HepG2 (cell line): Measurements from ENCODE around the gene MFSD8. TPM values are rescaled to one million over a fixed set of nuclear protein-coding genes. Genes with fewer than 3 reads are reported as not detected.

Source experiments
- ATF2 ChIP-seq: sonication (generic); formaldehyde crosslinking; IDR thresholded peaks from 2 replicates; pipeline ENCODE4 v1.4.0; 2020; ENCODE audit warnings: missing genetic modification reagents
- ERF ChIP-seq: IDR thresholded peaks from 2 replicates; pipeline ENCODE4 v1.6.1; 2018; ENCODE audit warnings: missing biosample characterization, missing genetic modification reagents
- FIP1L1 ChIP-seq: fragments of 200-400 bp; formaldehyde crosslinking; IDR thresholded peaks from 2 replicates; pipeline ENCODE4 v1.6.1; 2018; ENCODE audit warnings: low read depth, mild to moderate bottlenecking, low read length, moderate library complexity, borderline replicate concordance; ENCODE audit not compliant: insufficient read depth
- FOXK1 ChIP-seq: sonication (generic); formaldehyde crosslinking; IDR thresholded peaks from 2 replicates; pipeline ENCODE4 v1.4.0; 2020; ENCODE audit warnings: low read depth, missing genetic modification reagents, borderline replicate concordance
- HDAC2 ChIP-seq: sonication (generic); formaldehyde crosslinking; IDR thresholded peaks from 2 replicates; pipeline ENCODE4 v1.4.0; 2020; ENCODE audit warnings: missing genetic modification reagents
- MAF1 ChIP-seq: sonication (generic); formaldehyde crosslinking; IDR thresholded peaks from 2 replicates; pipeline ENCODE4 v1.5.0; 2020; ENCODE audit warnings: missing genetic modification reagents, borderline replicate concordance
- MZF1 ChIP-seq: sonication (generic); formaldehyde crosslinking; IDR thresholded peaks from 2 replicates; pipeline ENCODE4 v1.8.1; 2023; ENCODE audit warnings: mild to moderate bottlenecking, missing genetic modification reagents, borderline replicate concordance
- NONO ChIP-seq, 2 experiments: fragments of 450-650 bp in 1 of 2; sonication (generic) in 1 of 2; formaldehyde crosslinking in 1 of 2; IDR thresholded peaks in 1 of 2; conservative IDR thresholded peaks in 1 of 2; 2 replicates each; pipeline versions ENCODE4 v1.6.1 to v1.8.0; 2017 to 2022; ENCODE audit warnings: mild to moderate bottlenecking in 1 of 2, missing genetic modification reagents in 1 of 2, moderate library complexity in 1 of 2
- SMYD3 ChIP-seq: sonication (generic); formaldehyde crosslinking; IDR thresholded peaks from 2 replicates; pipeline ENCODE4 v1.8.1; 2023; ENCODE audit warnings: mild to moderate bottlenecking, missing genetic modification reagents
- TOPORS ChIP-seq: sonication (generic); formaldehyde crosslinking; IDR thresholded peaks from 2 replicates; pipeline ENCODE4 v1.8.0; 2023; ENCODE audit warnings: mild to moderate bottlenecking, missing genetic modification reagents
- U2AF2 ChIP-seq: fragments of 200-400 bp; formaldehyde crosslinking; IDR thresholded peaks from 2 replicates; pipeline ENCODE4 v1.6.1; 2017; ENCODE audit warnings: low read depth, mild to moderate bottlenecking, low read length
- ZBTB21 ChIP-seq: sonication (generic); formaldehyde crosslinking; IDR thresholded peaks from 2 replicates; pipeline ENCODE4 v1.4.0; 2020; ENCODE audit warnings: missing genetic modification reagents
- ZMYM2 ChIP-seq: sonication (generic); formaldehyde crosslinking; IDR thresholded peaks from 2 replicates; pipeline ENCODE4 v1.8.0; 2022; ENCODE audit warnings: mild to moderate bottlenecking, missing genetic modification reagents
- ZNF225 ChIP-seq: sonication (generic); formaldehyde crosslinking; IDR thresholded peaks from 2 replicates; pipeline ENCODE4 v1.4.0; 2020; ENCODE audit warnings: mild to moderate bottlenecking, missing genetic modification reagents
- ZNF256 ChIP-seq: sonication (generic); formaldehyde crosslinking; conservative IDR thresholded peaks from 2 replicates; pipeline ENCODE4 v1.4.0; 2020; ENCODE audit warnings: missing genetic modification reagents
- ZNF350 ChIP-seq: sonication (generic); formaldehyde crosslinking; IDR thresholded peaks from 2 replicates; pipeline ENCODE4 v1.4.0; 2020; ENCODE audit warnings: mild to moderate bottlenecking, low read depth, missing genetic modification reagents, borderline replicate concordance
- ZNF577 ChIP-seq: sonication (generic); formaldehyde crosslinking; IDR thresholded peaks from 2 replicates; pipeline ENCODE4 v1.4.0; 2020; ENCODE audit warnings: mild to moderate bottlenecking, low read depth, missing genetic modification reagents, borderline replicate concordance
- ZNF891 ChIP-seq: sonication (generic); formaldehyde crosslinking; IDR thresholded peaks from 2 replicates; pipeline ENCODE4 v1.5.0; 2020; ENCODE audit warnings: mild to moderate bottlenecking, missing genetic modification reagents
- polyA plus RNA-seq, 8 experiments: library from polyadenylated mRNA; depleted of rRNA in 3 of 8; stranded (reverse) in 7 of 8; unstranded in 1 of 8; fragments of >200 nt; fragmentation: Illumina TruSeq in 4 of 8; extraction: Trizol in 4 of 8; gene quantifications; 2 replicates each; pipeline versions ENCODE4 v1.2.1 to v1.2.3, GENCODE V29; 2011 to 2016; ENCODE audit warnings: low read depth in 4 of 8, missing spikeins in 1 of 8, mixed read lengths in 1 of 8; ENCODE audit not compliant: insufficient read depth in 1 of 8
- total RNA-seq, 5 experiments: library from RNA; depleted of rRNA; stranded (reverse); fragments of >200 nt; fragmentation: Illumina TruSeq; extraction: Trizol; gene quantifications; 2 replicates each; pipeline ENCODE4 v1.2.3, GENCODE V29; 2016; ENCODE audit warnings: low read depth in 1 of 5
- TF ChIP-seq, protein P1 (sequence below): sonication (generic); formaldehyde crosslinking; IDR thresholded peaks from 2 replicates; pipeline ENCODE4 v1.5.0; 2020; ENCODE audit warnings: missing genetic modification reagents
- TF ChIP-seq, protein P2 (sequence below): sonication (generic); formaldehyde crosslinking; IDR thresholded peaks from 2 replicates; pipeline ENCODE4 v1.5.0; 2020; ENCODE audit warnings: mild to moderate bottlenecking, missing genetic modification reagents, borderline replicate concordance

The MFSD8 gene
- total and polyA plus RNA-seq, 2 of the 13 experiments (the other 11 are each of a cell fraction or from before 2014, with no cell fraction given), result 24.8 to 25.5 TPM

DNA sequence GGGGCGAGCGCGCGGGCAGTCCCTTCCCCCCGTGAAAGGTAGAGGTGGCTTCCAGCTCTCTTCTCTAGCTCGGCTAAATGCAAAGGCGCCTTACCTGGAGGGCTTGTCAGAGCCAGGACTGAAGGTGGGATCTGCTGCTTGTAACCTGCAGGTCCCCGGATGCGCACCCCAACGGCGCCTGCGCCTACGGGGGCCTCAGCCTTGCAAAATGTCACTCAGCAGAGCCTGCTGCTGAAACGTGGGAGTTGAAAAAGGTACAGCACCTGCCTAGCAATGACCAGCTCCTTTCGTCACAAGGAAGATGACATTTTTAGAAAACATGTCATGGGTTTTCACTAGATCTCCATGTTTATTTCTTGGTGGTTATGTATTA, 816 bp upstream of the MFSD8 start (continued):
- TF ChIP-seq ZNF577 (CRISPR knock-in tag), result no peak
- no peak; the same call in 1 of the 2 replicates for TF ChIP-seq ZNF350 (CRISPR knock-in tag)
- TF ChIP-seq FIP1L1, result no peak
- TF ChIP-seq, protein P1, sequence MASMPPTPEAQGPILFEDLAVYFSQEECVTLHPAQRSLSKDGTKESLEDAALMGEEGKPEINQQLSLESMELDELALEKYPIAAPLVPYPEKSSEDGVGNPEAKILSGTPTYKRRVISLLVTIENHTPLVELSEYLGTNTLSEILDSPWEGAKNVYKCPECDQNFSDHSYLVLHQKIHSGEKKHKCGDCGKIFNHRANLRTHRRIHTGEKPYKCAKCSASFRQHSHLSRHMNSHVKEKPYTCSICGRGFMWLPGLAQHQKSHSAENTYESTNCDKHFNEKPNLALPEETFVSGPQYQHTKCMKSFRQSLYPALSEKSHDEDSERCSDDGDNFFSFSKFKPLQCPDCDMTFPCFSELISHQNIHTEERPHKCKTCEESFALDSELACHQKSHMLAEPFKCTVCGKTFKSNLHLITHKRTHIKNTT (CRISPR knock-in tag), result no peak
- TF ChIP-seq NONO (IDR thresholded peaks at IDR 0.05), result no peak
- no peak for TF ChIP-seq NONO (CRISPR knock-in tag; conservative IDR thresholded peaks at IDR 0.05)
- TF ChIP-seq MAF1 (CRISPR knock-in tag), result no peak
- TF ChIP-seq ERF (CRISPR knock-in tag), result no peak; the same call in 1 of the 2 replicates
- TF ChIP-seq ZNF891 (CRISPR knock-in tag), result no peak
- no peak for TF ChIP-seq ATF2
- no peak for TF ChIP-seq U2AF2
- no peak for TF ChIP-seq FOXK1
- peak; percentile 90 for TF ChIP-seq ZBTB21 (CRISPR knock-in tag)
- no peak for TF ChIP-seq MZF1 (CRISPR knock-in tag)
- TF ChIP-seq, protein P2, sequence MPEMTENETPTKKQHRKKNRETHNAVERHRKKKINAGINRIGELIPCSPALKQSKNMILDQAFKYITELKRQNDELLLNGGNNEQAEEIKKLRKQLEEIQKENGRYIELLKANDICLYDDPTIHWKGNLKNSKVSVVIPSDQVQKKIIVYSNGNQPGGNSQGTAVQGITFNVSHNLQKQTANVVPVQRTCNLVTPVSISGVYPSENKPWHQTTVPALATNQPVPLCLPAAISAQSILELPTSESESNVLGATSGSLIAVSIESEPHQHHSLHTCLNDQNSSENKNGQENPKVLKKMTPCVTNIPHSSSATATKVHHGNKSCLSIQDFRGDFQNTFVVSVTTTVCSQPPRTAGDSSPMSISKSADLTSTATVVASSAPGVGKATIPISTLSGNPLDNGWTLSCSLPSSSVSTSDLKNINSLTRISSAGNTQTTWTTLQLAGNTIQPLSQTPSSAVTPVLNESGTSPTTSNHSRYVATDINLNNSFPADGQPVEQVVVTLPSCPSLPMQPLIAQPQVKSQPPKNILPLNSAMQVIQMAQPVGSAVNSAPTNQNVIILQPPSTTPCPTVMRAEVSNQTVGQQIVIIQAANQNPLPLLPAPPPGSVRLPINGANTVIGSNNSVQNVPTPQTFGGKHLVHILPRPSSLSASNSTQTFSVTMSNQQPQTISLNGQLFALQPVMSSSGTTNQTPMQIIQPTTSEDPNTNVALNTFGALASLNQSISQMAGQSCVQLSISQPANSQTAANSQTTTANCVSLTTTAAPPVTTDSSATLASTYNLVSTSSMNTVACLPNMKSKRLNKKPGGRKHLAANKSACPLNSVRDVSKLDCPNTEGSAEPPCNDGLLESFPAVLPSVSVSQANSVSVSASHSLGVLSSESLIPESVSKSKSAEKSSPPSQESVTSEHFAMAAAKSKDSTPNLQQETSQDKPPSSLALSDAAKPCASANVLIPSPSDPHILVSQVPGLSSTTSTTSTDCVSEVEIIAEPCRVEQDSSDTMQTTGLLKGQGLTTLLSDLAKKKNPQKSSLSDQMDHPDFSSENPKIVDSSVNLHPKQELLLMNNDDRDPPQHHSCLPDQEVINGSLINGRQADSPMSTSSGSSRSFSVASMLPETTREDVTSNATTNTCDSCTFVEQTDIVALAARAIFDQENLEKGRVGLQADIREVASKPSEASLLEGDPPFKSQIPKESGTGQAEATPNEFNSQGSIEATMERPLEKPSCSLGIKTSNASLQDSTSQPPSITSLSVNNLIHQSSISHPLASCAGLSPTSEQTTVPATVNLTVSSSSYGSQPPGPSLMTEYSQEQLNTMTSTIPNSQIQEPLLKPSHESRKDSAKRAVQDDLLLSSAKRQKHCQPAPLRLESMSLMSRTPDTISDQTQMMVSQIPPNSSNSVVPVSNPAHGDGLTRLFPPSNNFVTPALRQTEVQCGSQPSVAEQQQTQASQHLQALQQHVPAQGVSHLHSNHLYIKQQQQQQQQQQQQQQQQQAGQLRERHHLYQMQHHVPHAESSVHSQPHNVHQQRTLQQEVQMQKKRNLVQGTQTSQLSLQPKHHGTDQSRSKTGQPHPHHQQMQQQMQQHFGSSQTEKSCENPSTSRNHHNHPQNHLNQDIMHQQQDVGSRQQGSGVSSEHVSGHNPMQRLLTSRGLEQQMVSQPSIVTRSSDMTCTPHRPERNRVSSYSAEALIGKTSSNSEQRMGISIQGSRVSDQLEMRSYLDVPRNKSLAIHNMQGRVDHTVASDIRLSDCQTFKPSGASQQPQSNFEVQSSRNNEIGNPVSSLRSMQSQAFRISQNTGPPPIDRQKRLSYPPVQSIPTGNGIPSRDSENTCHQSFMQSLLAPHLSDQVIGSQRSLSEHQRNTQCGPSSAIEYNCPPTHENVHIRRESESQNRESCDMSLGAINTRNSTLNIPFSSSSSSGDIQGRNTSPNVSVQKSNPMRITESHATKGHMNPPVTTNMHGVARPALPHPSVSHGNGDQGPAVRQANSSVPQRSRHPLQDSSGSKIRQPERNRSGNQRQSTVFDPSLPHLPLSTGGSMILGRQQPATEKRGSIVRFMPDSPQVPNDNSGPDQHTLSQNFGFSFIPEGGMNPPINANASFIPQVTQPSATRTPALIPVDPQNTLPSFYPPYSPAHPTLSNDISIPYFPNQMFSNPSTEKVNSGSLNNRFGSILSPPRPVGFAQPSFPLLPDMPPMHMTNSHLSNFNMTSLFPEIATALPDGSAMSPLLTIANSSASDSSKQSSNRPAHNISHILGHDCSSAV (CRISPR knock-in tag), result no peak
- TF ChIP-seq ZNF225 (CRISPR knock-in tag), result 0 out of 2 replicates have a peak, but pooled peaks have one; percentile 6
- TF ChIP-seq TOPORS (CRISPR knock-in tag), result peak; percentile 18; the same call in 1 of the 2 replicates
- TF ChIP-seq ZMYM2 (CRISPR knock-in tag), result no peak
- no peak for TF ChIP-seq SMYD3 (CRISPR knock-in tag)
- no peak for TF ChIP-seq ZNF256 (CRISPR knock-in tag)
- no peak for TF ChIP-seq HDAC2 (CRISPR knock-in tag)
